Panc1 (cell line): ENCODE measurements around the gene TAGLN.

Experiments used
- POLR2AphosphoS5 ChIP-seq: IDR thresholded peaks from 2 replicates; pipeline ENCODE4 v1.6.1; 2012; ENCODE audit warnings: mild to moderate bottlenecking, low read depth, low read length, moderate library complexity
- SIN3A ChIP-seq: IDR thresholded peaks from 2 replicates; pipeline ENCODE4 v1.6.1; 2012; ENCODE audit warnings: low read depth, mild to moderate bottlenecking, low read length, moderate library complexity, borderline replicate concordance; ENCODE audit not compliant: insufficient read depth
- TF ChIP-seq, protein P1 (sequence below): fragments of 450-650 bp; IDR thresholded peaks from 2 replicates; pipeline ENCODE4 v1.5.1; 2017; ENCODE audit warnings: mild to moderate bottlenecking
- TF ChIP-seq, protein P2 (sequence below), 2 experiments: IDR thresholded peaks; 2 replicates each; pipeline ENCODE4 v1.6.1; 2011 to 2012; ENCODE audit warnings: low read depth in 2 of 2, control low read depth in 1 of 2, low read length in 1 of 2, mild to moderate bottlenecking in 1 of 2, moderate library complexity in 1 of 2; ENCODE audit not compliant: insufficient read depth in 1 of 2

- TF ChIP-seq SIN3A: no peak
- TF ChIP-seq, protein P1, sequence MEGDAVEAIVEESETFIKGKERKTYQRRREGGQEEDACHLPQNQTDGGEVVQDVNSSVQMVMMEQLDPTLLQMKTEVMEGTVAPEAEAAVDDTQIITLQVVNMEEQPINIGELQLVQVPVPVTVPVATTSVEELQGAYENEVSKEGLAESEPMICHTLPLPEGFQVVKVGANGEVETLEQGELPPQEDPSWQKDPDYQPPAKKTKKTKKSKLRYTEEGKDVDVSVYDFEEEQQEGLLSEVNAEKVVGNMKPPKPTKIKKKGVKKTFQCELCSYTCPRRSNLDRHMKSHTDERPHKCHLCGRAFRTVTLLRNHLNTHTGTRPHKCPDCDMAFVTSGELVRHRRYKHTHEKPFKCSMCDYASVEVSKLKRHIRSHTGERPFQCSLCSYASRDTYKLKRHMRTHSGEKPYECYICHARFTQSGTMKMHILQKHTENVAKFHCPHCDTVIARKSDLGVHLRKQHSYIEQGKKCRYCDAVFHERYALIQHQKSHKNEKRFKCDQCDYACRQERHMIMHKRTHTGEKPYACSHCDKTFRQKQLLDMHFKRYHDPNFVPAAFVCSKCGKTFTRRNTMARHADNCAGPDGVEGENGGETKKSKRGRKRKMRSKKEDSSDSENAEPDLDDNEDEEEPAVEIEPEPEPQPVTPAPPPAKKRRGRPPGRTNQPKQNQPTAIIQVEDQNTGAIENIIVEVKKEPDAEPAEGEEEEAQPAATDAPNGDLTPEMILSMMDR: no peak
- no peak for TF ChIP-seq POLR2AphosphoS5
- TF ChIP-seq, protein P2, sequence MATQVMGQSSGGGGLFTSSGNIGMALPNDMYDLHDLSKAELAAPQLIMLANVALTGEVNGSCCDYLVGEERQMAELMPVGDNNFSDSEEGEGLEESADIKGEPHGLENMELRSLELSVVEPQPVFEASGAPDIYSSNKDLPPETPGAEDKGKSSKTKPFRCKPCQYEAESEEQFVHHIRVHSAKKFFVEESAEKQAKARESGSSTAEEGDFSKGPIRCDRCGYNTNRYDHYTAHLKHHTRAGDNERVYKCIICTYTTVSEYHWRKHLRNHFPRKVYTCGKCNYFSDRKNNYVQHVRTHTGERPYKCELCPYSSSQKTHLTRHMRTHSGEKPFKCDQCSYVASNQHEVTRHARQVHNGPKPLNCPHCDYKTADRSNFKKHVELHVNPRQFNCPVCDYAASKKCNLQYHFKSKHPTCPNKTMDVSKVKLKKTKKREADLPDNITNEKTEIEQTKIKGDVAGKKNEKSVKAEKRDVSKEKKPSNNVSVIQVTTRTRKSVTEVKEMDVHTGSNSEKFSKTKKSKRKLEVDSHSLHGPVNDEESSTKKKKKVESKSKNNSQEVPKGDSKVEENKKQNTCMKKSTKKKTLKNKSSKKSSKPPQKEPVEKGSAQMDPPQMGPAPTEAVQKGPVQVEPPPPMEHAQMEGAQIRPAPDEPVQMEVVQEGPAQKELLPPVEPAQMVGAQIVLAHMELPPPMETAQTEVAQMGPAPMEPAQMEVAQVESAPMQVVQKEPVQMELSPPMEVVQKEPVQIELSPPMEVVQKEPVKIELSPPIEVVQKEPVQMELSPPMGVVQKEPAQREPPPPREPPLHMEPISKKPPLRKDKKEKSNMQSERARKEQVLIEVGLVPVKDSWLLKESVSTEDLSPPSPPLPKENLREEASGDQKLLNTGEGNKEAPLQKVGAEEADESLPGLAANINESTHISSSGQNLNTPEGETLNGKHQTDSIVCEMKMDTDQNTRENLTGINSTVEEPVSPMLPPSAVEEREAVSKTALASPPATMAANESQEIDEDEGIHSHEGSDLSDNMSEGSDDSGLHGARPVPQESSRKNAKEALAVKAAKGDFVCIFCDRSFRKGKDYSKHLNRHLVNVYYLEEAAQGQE (IDR thresholded peaks at IDR 0.05; ENCODE audit: insufficient read depth in 1 of 2, low read depth in 2 of 2, low read length in 1 of 2): no peak
Measured at GRCh38 chr11:117219455-117219854, 20.3 kb downstream of the TAGLN start.
